ENCODE data around the gene ARL5C. TPM values are rescaled to one million over a fixed set of nuclear protein-coding genes. Genes with fewer than 3 reads are reported as not detected.

Gene ARL5C
- polyA plus RNA-seq, 1 donor (not counting 4 experiments of a cell fraction or from before 2014, with no cell fraction given), result not detected

DNA sequence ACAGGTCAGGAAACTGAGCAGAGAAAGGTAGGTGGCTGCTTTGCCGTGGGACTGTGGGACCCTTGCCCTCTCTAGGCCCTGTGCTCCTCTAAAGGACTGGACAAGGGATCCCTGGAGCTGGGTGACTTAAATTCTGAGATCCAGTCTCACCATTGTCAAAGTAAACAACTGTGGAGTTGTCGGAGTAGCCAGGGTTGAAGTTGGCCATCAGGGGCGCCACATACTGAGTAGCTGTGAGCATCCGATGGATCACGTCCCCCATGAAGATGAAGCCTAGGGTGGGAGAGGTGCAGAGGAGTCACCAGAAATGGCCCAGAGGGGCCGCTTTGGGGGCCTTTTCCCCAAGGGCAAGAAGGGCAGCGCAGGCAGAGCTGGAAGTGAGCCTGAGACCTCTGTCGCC, 58.0 kb downstream of the ARL5C start:
- no peak overlapping the region for H3K27ac ChIP-seq (ENCODE audit: control insufficient read depth, insufficient read depth, low read length)
- H2AFZ ChIP-seq (ENCODE audit: control insufficient read depth, low read length), result no peak overlapping the region
- no peaks in the 10 kb centered on the region for H3K9me3 ChIP-seq (ENCODE audit: control insufficient read depth, low read depth, low read length)
- no peaks in the 10 kb centered on the region for H3K36me3 ChIP-seq (ENCODE audit: control insufficient read depth in 2 of 2, extremely low read depth in 1 of 2, insufficient read depth in 2 of 2, low read length in 2 of 2)
- H4K20me1 ChIP-seq (ENCODE audit: control insufficient read depth, extremely low read depth, insufficient read depth, low read length), result no peaks in the 10 kb centered on the region
- dilution Hi-C loops (cut with MboI; ENCODE audit: extremely low pct_ligation_motif_present, low sequenced_read_pairs), result no loop called here
- peaks cover 15% of the 10 kb centered on the region for H3K27me3 ChIP-seq (ENCODE audit: control insufficient read depth, extremely low read depth, insufficient read depth, low read length)
- DNase-seq (ENCODE audit: low read depth, low spot score) (no peak), FAIRE-seq (no peak)
- no peaks in the 10 kb centered on the region for H3K9me1 ChIP-seq (ENCODE audit: control insufficient read depth, extremely low read depth, insufficient read depth, low read length)
- H3K9ac ChIP-seq (ENCODE audit: control insufficient read depth, extremely low read depth, insufficient read depth, low read length), result no peak overlapping the region
- no peak overlapping the region for H3K4me3 ChIP-seq (ENCODE audit: control insufficient read depth in 2 of 3, extremely low read depth in 1 of 3, insufficient read depth in 2 of 3, low read depth in 1 of 3, low read length in 3 of 3)
- H3K4me2 ChIP-seq (ENCODE audit: control insufficient read depth, extremely low read depth, insufficient read depth, low read depth, low read length), result no peak overlapping the region
- no peaks in the 10 kb centered on the region for H3K79me2 ChIP-seq (ENCODE audit: control insufficient read depth, insufficient read depth, low read length)
- H3K4me1 ChIP-seq (ENCODE audit: control insufficient read depth, extremely low read depth, insufficient read depth, low read length), result no peaks in the 10 kb centered on the region
- TF ChIP-seq CTCF (optimal IDR thresholded peaks at IDR 0.05 in 1 of 3, IDR thresholded peaks at IDR 0.05 in 1 of 3, conservative IDR thresholded peaks at IDR 0.05 in 1 of 3; ENCODE audit: extremely low read depth in 1 of 3, insufficient read depth in 2 of 3, low read length in 3 of 3) (no peak), EZH2 (IDR thresholded peaks at IDR 0.05; ENCODE audit: low read length) (no peak)

DNA sequence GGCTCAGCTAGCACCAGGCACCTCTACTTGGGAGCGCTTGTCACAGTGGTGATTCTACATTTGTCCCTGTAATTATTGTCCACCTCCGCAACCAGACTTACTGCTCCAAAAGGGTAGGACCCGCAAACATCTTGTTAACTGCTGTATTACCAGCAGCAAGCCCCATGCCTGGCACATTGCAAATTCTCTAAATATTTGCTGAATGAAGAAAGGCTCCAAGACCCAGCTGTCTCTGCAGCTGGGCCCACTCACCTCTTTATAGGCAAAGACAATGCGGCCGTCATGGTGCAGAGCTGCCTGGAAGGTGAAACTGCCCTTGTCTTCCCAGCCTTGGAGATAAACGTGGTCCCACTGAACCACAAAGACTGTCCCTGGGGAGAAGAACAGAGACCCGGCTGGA, 58.8 kb downstream of the ARL5C start:
- DNase-seq (ENCODE audit: low read depth, low spot score), result no peak
- H3K4me1 ChIP-seq (ENCODE audit: control insufficient read depth, extremely low read depth, insufficient read depth, low read length), result no peaks in the 10 kb centered on the region
- dilution Hi-C loops (cut with MboI; ENCODE audit: extremely low pct_ligation_motif_present, low sequenced_read_pairs), result no loop called here

More for the DNA sequence above, 58.8 kb downstream of the ARL5C start:
- H3K9me1 ChIP-seq (ENCODE audit: control insufficient read depth, extremely low read depth, insufficient read depth, low read length), result no peaks in the 10 kb centered on the region
- no peak overlapping the region for H3K27ac ChIP-seq (ENCODE audit: control insufficient read depth, insufficient read depth, low read length)
- no peaks in the 10 kb centered on the region for H3K79me2 ChIP-seq (ENCODE audit: control insufficient read depth, insufficient read depth, low read length)
- no peak overlapping the region for H3K4me2 ChIP-seq (ENCODE audit: control insufficient read depth, extremely low read depth, insufficient read depth, low read depth, low read length)
- TF ChIP-seq EZH2 (IDR thresholded peaks at IDR 0.05; ENCODE audit: low read length), result no peak
- H3K4me3 ChIP-seq (ENCODE audit: control insufficient read depth in 2 of 3, extremely low read depth in 1 of 3, insufficient read depth in 2 of 3, low read depth in 1 of 3, low read length in 3 of 3), result no peak overlapping the region
- FAIRE-seq, result no peak
- H3K27me3 ChIP-seq (ENCODE audit: control insufficient read depth, extremely low read depth, insufficient read depth, low read length), result peaks cover 15% of the 10 kb centered on the region
- H3K9me3 ChIP-seq (ENCODE audit: control insufficient read depth, low read depth, low read length), result no peaks in the 10 kb centered on the region
- no peaks in the 10 kb centered on the region for H4K20me1 ChIP-seq (ENCODE audit: control insufficient read depth, extremely low read depth, insufficient read depth, low read length)
- H2AFZ ChIP-seq (ENCODE audit: control insufficient read depth, low read length), result no peak overlapping the region
- no peak overlapping the region for H3K9ac ChIP-seq (ENCODE audit: control insufficient read depth, extremely low read depth, insufficient read depth, low read length)
- H3K36me3 ChIP-seq (ENCODE audit: control insufficient read depth in 2 of 2, extremely low read depth in 1 of 2, insufficient read depth in 2 of 2, low read length in 2 of 2), result no peaks in the 10 kb centered on the region

Other genes with a start within 250 kb of the ARL5C start
- gene FBXO47, start 198.8 kb downstream of the ARL5C start, polyA plus RNA-seq, result 0.03 TPM in 1 of 3 replicates, not detected in the others
- gene PLXDC1, start 14.5 kb downstream of the ARL5C start, polyA plus RNA-seq, result 0.06 to 0.35 TPM (median 0.33 TPM) in 3 replicates
- 3.7 to 7.0 TPM (median 4.0 TPM) in 3 replicates for gene CACNB1, start 31.5 kb upstream of the ARL5C start, polyA plus RNA-seq
- 1,747 to 2,007 TPM (median 1,957 TPM) in 3 replicates for gene RPL19, start 34.1 kb upstream of the ARL5C start, polyA plus RNA-seq
- not detected in 3 replicates for gene STAC2, start 59.8 kb upstream of the ARL5C start, polyA plus RNA-seq
- gene FBXL20, start 235.5 kb upstream of the ARL5C start, polyA plus RNA-seq, result 3.5 to 5.8 TPM (median 4.9 TPM) in 3 replicates